ENCODE results near the gene DYRK1B. TPM values are rescaled to one million over a fixed set of nuclear protein-coding genes. Genes with fewer than 3 reads are reported as not detected.

The DYRK1B gene
- total RNA-seq, 1 experiment from 2014 or later = 39.5 TPM

DNA sequence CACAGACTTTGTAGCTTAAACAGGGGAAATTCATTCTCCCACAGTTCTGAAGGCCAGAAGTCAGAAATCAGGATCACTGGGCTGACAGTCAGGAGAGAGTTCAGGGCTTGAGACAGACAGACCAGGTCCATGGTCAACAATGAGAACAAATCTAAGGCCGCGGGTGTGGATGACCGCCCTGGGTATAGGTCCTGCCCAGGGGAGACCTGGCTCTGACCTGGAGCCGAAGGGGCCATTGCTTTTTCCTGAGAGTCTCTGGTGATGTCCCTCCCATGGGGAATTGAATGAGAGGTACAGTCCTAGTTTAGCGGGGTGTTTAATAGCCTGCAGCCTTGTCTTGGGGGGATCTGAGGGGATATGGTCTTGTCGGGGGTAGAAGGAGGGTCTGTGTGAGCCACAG is 37.4 kb upstream of the DYRK1B start:
- intact Hi-C loops (cut with micrococcal nuclease; ENCODE audit: unreplicated experiment) = no loop called here
- Histone ChIP-seq H3K79me2 (ENCODE audit: low read depth) (no peaks in the 10 kb centered on the region), H3K27ac (no peak overlapping the region), H3K9me2 (ENCODE audit: insufficient read depth) (no peaks in the 10 kb centered on the region), H3K4me1 (replicated peaks; ENCODE audit: insufficient read depth) (no peaks in the 10 kb centered on the region), H3K4me3 (no peak overlapping the region), H4K20me1 (ENCODE audit: insufficient read depth) (no peaks in the 10 kb centered on the region), H3F3A (ENCODE audit: insufficient read depth, low read depth) (no peaks in the 10 kb centered on the region), H3K4me2 (no peak overlapping the region), H3K36me3 (ENCODE audit: low read depth) (no peaks in the 10 kb centered on the region), H3K27me3 (ENCODE audit: insufficient read depth, low read depth) (peaks cover 3% of the 10 kb centered on the region), H3K9me3 (ENCODE audit: insufficient read depth, low read depth) (no peaks in the 10 kb centered on the region), H2AFZ (no peak overlapping the region)
- POLR2A ChIA-PET (ENCODE audit: unreplicated experiment) = no interaction called here
- DNase-seq = no peak
- TF ChIP-seq CTCF (conservative IDR thresholded peaks at IDR 0.05) (no peak), EZH2 (IDR thresholded peaks at IDR 0.05; ENCODE audit: low read depth) (no peak)
- BruUV-seq (replicated peaks) = no TSS peak
- CTCF ChIA-PET = no interaction called here

GRCh38 chr19:39870171-39870971 is 36.4 kb upstream of the DYRK1B start:
- BruUV-seq (replicated peaks) = no TSS peak
- Histone ChIP-seq H3K27ac (no peak overlapping the region), H3F3A (ENCODE audit: insufficient read depth, low read depth) (no peaks in the 10 kb centered on the region), H3K36me3 (ENCODE audit: low read depth) (no peaks in the 10 kb centered on the region), H3K79me2 (ENCODE audit: low read depth) (no peaks in the 10 kb centered on the region), H3K4me2 (no peak overlapping the region), H3K9me3 (ENCODE audit: insufficient read depth, low read depth) (no peaks in the 10 kb centered on the region), H3K27me3 (ENCODE audit: insufficient read depth, low read depth) (peaks cover 6% of the 10 kb centered on the region), H3K4me3 (no peak overlapping the region), H3K9me2 (ENCODE audit: insufficient read depth) (no peaks in the 10 kb centered on the region), H2AFZ (no peak overlapping the region), H3K4me1 (replicated peaks; ENCODE audit: insufficient read depth) (no peaks in the 10 kb centered on the region), H4K20me1 (ENCODE audit: insufficient read depth) (no peaks in the 10 kb centered on the region)
- TF ChIP-seq CTCF (conservative IDR thresholded peaks at IDR 0.05) (no peak), EZH2 (IDR thresholded peaks at IDR 0.05; ENCODE audit: low read depth) (no peak)
- intact Hi-C loops (cut with micrococcal nuclease; ENCODE audit: unreplicated experiment) = no loop called here
- POLR2A ChIA-PET (ENCODE audit: unreplicated experiment) = no interaction called here
- DNase-seq = no peak
- CTCF ChIA-PET = no interaction called here

DNA sequence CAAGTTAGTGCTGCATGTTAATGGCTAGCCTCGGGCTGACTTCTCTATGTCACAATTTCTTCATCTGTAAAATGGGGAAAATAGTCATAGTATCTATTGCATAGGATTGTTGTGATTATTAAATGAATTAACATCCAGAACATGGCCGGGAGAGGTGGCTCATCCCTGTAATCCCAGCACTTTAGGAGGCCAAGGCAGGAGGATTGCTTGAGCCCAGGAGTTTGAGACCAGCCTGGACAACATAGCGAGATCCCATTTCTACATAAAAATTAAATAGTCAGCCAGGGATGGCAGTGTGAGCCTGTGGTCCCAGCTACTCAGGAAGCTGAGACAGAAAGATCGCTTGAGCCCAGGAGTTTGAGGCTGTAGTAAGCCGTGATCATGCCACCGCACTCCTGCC is 34.0 kb upstream of the DYRK1B start:
- Histone ChIP-seq H3K27me3 (ENCODE audit: insufficient read depth, low read depth) (peaks cover 9% of the 10 kb centered on the region), H3K4me3 (no peak overlapping the region), H3F3A (ENCODE audit: insufficient read depth, low read depth) (no peaks in the 10 kb centered on the region), H4K20me1 (ENCODE audit: insufficient read depth) (no peaks in the 10 kb centered on the region), H3K4me2 (no peak overlapping the region), H3K27ac (no peak overlapping the region), H3K4me1 (replicated peaks; ENCODE audit: insufficient read depth) (no peaks in the 10 kb centered on the region), H3K9me3 (ENCODE audit: insufficient read depth, low read depth) (no peaks in the 10 kb centered on the region), H2AFZ (no peak overlapping the region), H3K36me3 (ENCODE audit: low read depth) (no peaks in the 10 kb centered on the region), H3K9me2 (ENCODE audit: insufficient read depth) (no peaks in the 10 kb centered on the region), H3K79me2 (ENCODE audit: low read depth) (no peaks in the 10 kb centered on the region)
- ChIA-PET CTCF (no interaction called here), POLR2A (ENCODE audit: unreplicated experiment) (no interaction called here)
- TF ChIP-seq CTCF (conservative IDR thresholded peaks at IDR 0.05) (no peak), EZH2 (IDR thresholded peaks at IDR 0.05; ENCODE audit: low read depth) (no peak)
- intact Hi-C loops (cut with micrococcal nuclease; ENCODE audit: unreplicated experiment) = no loop called here
- no TSS peak for BruUV-seq (replicated peaks)
- DNase-seq = no peak

All from PC-9 (cell line).